Ishikawa (cell line): ENCODE data around the gene TNRC6C.

Source experiments
- CEBPB ChIP-seq: IDR thresholded peaks from 2 replicates; pipeline ENCODE4 v1.6.1; 2012
- CREB1 ChIP-seq: IDR thresholded peaks from 2 replicates; pipeline ENCODE4 v1.6.1; 2012; ENCODE audit warnings: low read depth
- EGR1 ChIP-seq: IDR thresholded peaks from 2 replicates; pipeline ENCODE4 v1.6.1; 2012
- EP300 ChIP-seq: IDR thresholded peaks from 2 replicates; pipeline ENCODE4 v1.6.1; 2012; ENCODE audit warnings: borderline replicate concordance
- FOXM1 ChIP-seq: IDR thresholded peaks from 2 replicates; pipeline ENCODE4 v1.6.1; 2012; ENCODE audit warnings: low read depth, borderline replicate concordance
- NFIC ChIP-seq: IDR thresholded peaks from 2 replicates; pipeline ENCODE4 v1.6.1; 2012
- RAD21 ChIP-seq: IDR thresholded peaks from 2 replicates; pipeline ENCODE4 v1.6.1; 2012; ENCODE audit warnings: low read depth
- TAF1 ChIP-seq: IDR thresholded peaks from 2 replicates; pipeline ENCODE4 v1.6.1; 2012; ENCODE audit warnings: low read depth, mild to moderate bottlenecking
- TCF12 ChIP-seq: IDR thresholded peaks from 2 replicates; pipeline ENCODE4 v1.6.1; 2012; ENCODE audit warnings: low read depth
- TEAD4 ChIP-seq: IDR thresholded peaks from 2 replicates; pipeline ENCODE4 v1.6.1; 2012
- YY1 ChIP-seq: IDR thresholded peaks from 2 replicates; pipeline ENCODE4 v1.6.1; 2012; ENCODE audit warnings: low read depth
- ZBTB7A ChIP-seq: IDR thresholded peaks from 2 replicates; pipeline ENCODE4 v1.6.1; 2012; ENCODE audit warnings: low read depth
- TF ChIP-seq, protein P1 (sequence below): IDR thresholded peaks from 2 replicates; pipeline ENCODE4 v1.6.1; 2012; ENCODE audit warnings: low read depth, mild to moderate bottlenecking
- TF ChIP-seq, protein P2 (sequence below): IDR thresholded peaks from 2 replicates; pipeline ENCODE4 v1.6.1; 2012
- TF ChIP-seq, protein P3 (sequence below): IDR thresholded peaks from 2 replicates; pipeline ENCODE4 v1.6.1; 2012

The TNRC6C gene

DNA sequence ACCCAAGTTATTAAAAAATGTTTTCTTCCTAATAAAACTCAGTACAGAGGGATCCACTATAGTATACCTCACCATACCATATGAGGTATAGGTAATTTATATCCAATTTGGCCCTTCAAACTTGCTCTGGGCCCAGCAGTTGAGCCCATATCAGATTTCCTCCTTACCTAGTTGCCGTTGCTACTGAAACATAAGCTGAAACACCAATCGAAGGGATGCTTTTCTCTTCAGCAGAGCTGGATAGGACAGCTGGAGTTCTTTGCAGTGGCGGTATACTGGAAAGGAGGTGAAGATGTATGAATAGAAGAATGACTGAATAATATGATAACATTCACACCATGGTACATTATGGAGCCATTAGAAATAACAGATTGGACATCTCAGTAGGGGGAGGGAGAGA, 42.7 kb downstream of the TNRC6C start:
- no peak for TF ChIP-seq TEAD4
- no peak for TF ChIP-seq ZBTB7A
- TF ChIP-seq, protein P1, sequence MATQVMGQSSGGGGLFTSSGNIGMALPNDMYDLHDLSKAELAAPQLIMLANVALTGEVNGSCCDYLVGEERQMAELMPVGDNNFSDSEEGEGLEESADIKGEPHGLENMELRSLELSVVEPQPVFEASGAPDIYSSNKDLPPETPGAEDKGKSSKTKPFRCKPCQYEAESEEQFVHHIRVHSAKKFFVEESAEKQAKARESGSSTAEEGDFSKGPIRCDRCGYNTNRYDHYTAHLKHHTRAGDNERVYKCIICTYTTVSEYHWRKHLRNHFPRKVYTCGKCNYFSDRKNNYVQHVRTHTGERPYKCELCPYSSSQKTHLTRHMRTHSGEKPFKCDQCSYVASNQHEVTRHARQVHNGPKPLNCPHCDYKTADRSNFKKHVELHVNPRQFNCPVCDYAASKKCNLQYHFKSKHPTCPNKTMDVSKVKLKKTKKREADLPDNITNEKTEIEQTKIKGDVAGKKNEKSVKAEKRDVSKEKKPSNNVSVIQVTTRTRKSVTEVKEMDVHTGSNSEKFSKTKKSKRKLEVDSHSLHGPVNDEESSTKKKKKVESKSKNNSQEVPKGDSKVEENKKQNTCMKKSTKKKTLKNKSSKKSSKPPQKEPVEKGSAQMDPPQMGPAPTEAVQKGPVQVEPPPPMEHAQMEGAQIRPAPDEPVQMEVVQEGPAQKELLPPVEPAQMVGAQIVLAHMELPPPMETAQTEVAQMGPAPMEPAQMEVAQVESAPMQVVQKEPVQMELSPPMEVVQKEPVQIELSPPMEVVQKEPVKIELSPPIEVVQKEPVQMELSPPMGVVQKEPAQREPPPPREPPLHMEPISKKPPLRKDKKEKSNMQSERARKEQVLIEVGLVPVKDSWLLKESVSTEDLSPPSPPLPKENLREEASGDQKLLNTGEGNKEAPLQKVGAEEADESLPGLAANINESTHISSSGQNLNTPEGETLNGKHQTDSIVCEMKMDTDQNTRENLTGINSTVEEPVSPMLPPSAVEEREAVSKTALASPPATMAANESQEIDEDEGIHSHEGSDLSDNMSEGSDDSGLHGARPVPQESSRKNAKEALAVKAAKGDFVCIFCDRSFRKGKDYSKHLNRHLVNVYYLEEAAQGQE: no peak
- TF ChIP-seq RAD21: no peak
- no peak for TF ChIP-seq NFIC
- no peak for TF ChIP-seq TCF12
- TF ChIP-seq CEBPB: no peak
- no peak for TF ChIP-seq YY1
- no peak for TF ChIP-seq EGR1
- no peak for TF ChIP-seq EP300
- TF ChIP-seq CREB1: no peak
- TF ChIP-seq, protein P2, sequence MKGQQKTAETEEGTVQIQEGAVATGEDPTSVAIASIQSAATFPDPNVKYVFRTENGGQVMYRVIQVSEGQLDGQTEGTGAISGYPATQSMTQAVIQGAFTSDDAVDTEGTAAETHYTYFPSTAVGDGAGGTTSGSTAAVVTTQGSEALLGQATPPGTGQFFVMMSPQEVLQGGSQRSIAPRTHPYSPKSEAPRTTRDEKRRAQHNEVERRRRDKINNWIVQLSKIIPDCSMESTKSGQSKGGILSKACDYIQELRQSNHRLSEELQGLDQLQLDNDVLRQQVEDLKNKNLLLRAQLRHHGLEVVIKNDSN: no peak
- TF ChIP-seq, protein P3, sequence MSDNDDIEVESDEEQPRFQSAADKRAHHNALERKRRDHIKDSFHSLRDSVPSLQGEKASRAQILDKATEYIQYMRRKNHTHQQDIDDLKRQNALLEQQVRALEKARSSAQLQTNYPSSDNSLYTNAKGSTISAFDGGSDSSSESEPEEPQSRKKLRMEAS: no peak
- TF ChIP-seq TAF1: no peak
- TF ChIP-seq FOXM1: no peak

DNA sequence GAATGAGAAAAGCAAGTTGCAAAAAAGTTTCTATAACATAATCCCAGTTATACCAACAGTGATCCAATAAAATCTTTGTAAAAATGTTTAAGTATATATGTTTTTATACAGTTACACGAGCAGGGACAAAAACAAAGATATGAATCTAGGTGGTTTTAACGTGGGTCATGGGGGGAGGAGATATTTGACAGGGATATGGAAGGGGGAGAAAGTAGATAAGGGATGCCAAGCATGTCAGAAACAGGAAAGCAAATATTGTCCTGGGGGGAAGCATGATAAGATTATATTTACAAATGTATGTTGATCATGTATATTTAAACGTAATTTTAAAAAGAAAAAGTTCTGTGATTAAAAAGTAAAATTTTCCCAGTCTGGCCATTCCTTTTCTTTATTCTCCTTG, 43.1 kb downstream of the TNRC6C start:
- TF ChIP-seq TAF1 (no peak), CEBPB (no peak), CREB1 (no peak), TCF12 (no peak), RAD21 (no peak)
- TF ChIP-seq, protein P3: no peak

DNA sequence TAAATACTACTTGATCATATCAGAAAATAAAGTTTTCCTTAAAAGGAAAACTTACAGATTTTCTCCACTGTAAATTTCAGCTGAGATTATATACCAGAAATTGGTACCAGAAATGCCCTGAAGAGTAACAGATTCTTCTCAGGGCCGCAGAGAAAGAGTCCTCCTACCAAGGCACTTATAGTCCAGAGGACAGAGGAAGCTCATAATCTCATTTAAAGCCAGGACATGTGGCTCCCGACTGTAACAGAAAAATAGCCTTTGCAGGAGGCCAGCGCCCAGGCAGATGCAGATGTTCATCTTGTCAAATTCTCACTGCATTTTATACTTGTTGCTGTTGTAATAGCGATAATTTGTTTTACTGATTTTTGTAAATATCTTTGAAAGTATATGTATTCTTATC, 43.7 kb downstream of the TNRC6C start:
- TF ChIP-seq TCF12 (no peak), YY1 (no peak), ZBTB7A (no peak), EP300 (no peak), CREB1 (no peak), NFIC (no peak), EGR1 (no peak), TAF1 (no peak), CEBPB (no peak)
- TF ChIP-seq, protein P2: no peak
- TF ChIP-seq, protein P1: no peak
- TF ChIP-seq, protein P3: no peak

DNA sequence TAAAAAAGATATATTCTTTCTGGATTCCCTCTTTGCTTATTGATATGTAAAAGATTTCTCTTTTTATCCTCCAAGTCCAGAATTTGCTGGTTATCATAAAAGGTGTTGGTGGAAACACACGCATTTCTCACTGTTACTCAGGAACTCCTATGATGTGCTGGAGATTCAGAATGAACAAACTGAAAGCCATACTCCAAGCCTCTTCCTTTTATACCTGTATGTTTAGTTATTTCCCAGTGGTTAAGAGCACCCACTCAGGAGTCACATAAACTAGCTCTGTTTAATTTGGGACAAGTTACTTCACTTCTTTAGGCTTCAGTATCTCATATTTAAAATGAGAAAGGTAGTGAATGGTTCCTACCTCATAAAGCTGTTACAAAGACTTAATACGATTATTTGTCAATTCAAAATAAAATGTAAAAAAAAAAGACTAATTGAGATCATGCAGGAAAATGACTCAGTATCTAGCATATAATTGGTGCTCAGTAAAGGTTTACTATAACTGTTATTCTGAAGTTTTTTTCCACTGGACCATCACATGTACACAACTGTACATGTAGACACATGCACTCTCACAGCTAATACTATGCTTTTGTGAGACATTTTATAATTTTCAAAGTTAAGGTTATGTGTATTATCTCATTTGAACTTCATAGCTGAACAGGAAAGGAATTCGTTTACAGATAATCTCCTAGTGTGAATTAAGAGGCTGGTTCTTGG, 47.1 kb downstream of the TNRC6C start:
- TF ChIP-seq EGR1 (no peak), EP300 (no peak), NFIC (no peak), ZBTB7A (no peak), YY1 (no peak), TAF1 (no peak), TCF12 (no peak), RAD21 (no peak), CREB1 (no peak), CEBPB (no peak), FOXM1 (no peak), TEAD4 (no peak)
- TF ChIP-seq, protein P2: no peak
- TF ChIP-seq, protein P3: no peak
- TF ChIP-seq, protein P1: no peak
